GM19438 (cell line): Measurements from ENCODE around the gene NBPF12.
"Not testable (repeated sequence)": the region's sequence is repeated elsewhere in the genome, so short reads cannot be mapped to it uniquely, and the experiment has no call there.

Source experiments
- ATAC-seq: cut with Tn5 transposase; IDR thresholded peaks from one replicate; pipeline ENCODE4 v1.9.1; 2021; ENCODE audit warnings: low read depth; ENCODE audit not compliant: unreplicated experiment

NBPF12 gene

DNA sequence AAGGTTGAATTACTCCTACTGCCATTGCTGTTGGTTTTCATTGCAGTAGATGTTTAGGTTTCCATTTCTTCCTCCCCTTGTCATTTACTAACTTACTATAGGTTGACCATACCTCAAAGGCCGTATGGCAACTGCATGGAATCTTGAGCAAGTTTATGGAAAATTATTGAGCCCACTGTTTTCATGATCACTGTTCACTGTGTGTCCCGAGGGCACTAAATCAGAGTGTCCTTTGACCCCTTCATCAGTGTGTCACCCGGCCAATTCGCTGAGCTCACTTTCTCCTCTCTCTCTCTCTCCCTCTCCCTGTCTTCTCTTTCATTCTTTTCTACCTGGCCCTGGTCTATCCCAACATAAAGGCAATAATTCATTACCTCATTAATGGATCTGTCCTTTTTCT is 47.7 kb downstream of the NBPF12 start:
- not testable (repeated sequence) for ATAC-seq

- not testable (repeated sequence) for ATAC-seq
Measured at GRCh38 chr1:146986450-146986849, 48.3 kb downstream of the NBPF12 start.

GRCh38 chr1:146987502-146987901 is 49.4 kb downstream of the NBPF12 start:
- not testable (repeated sequence) for ATAC-seq

GRCh38 chr1:146989455-146989854 is 51.3 kb downstream of the NBPF12 start:
- not testable (repeated sequence) for ATAC-seq

DNA sequence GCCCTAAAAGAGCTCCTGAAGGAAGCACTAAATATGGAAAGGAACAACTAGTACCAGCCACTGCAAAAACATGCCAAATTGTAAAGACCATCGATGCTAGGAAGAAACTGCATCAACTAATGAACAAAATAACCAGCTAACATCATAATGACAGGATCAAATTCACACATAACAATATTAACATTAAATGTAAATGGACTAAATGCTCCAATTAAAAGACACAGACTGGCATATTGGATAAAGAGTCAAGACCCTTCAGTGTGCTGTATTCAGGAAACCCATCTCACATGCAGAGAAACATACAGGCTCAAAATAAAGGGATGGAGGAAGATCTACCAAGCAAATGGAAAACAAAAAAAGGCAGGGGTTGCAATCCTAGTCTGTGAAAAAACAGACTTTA is 70.4 kb downstream of the NBPF12 start:
- not testable (repeated sequence) for ATAC-seq

GRCh38 chr1:147026975-147027374 is 88.9 kb downstream of the NBPF12 start:
- ATAC-seq, result not testable (repeated sequence)

- not testable (repeated sequence) for ATAC-seq
Measured at GRCh38 chr1:147030066-147030653, 92.0 kb downstream of the NBPF12 start.

DNA sequence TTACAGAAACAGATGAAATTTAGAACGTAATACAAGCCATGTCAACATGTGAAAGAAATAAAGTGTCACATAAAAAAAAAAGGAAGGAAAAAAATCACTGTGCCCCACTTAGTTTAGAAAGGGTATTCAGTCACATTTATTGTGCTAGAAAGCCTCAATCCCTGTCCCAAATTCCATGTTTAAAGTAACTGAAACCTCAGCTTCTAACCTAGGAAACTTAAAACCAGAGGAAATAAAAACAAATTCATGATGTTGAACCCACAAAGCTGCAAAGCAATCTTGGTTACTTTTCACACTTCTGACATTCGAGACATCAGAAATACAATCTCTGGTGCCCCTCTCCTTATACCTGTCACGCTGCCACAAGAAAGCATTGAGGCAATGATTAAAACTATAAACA is 101.8 kb downstream of the NBPF12 start:
- no peak for ATAC-seq

- ATAC-seq, result not testable (repeated sequence)
Measured at GRCh38 chr1:147042891-147043290, 104.8 kb downstream of the NBPF12 start.

GRCh38 chr1:147044511-147044910 is 106.4 kb downstream of the NBPF12 start:
- not testable (repeated sequence) for ATAC-seq
